DMS153 (cell line): ENCODE measurements around the gene WWOX.
"Not testable (repeated sequence)": the region's sequence is repeated elsewhere in the genome, so short reads cannot be mapped to it uniquely, and the experiment has no call there.

Experiments used
- DNase-seq: peaks from one replicate; lab custom pipeline; 2025; lab: John Stamatoyannopoulos, UW

Gene WWOX

DNA sequence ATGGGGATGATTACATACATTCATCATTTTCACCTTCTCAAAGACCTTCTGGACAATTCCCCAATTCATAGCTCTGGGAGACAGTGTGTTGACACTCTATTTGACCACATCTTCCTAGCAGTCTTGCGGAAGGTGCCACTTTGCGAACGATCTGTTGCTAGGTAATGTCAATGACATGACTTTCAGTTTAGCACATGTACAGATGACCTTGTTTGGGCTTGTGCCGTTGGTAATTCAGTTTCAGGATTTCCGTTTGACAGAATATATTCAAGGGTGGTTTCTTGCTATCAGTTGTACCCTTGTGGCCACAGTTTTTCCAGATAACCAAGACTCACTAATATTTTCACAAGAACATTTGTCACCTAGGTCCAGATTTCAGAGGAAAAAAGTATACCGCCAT is 478.2 kb downstream of the WWOX start:
- DNase-seq: no peak

DNA sequence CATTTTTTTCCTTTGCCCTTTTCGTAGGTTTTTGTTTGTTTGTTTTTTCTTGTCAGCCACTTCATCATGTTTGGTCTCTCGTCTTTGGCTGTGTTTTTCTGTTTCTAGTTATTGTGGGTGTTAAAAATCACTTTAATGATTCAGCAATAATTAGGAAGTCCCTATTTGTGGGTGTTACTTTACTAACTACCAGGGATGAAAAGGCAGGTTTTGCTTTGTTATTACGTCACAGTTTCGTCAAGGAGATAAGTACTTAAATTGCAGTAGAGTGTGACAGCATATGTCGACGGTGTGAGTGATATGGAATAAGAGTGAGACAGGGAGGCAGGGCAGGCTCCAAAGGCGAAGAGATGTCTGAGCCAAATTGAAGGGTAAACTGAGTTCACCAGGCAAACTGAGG is 479.6 kb downstream of the WWOX start:
- DNase-seq: no peak

DNA sequence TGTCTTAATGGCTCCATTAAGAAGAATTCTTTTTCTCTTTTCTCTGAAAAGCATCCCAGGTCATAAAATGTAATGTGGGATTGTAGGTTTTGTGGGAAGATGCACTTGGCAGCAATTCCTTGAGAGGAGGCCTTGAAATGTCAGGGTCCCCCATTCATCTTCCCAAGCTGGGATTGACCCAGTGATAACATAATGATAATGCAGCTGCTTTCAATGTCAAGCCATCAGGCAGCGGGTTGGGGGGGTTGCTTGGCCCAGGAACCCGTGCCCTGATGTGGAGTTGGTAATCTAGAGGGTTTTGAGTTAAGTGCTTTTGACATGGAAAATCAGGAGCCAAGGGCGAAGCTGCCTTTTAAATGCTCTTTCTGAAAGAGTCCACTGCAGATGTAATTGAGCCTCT is 484.0 kb downstream of the WWOX start:
- no peak for DNase-seq

DNA sequence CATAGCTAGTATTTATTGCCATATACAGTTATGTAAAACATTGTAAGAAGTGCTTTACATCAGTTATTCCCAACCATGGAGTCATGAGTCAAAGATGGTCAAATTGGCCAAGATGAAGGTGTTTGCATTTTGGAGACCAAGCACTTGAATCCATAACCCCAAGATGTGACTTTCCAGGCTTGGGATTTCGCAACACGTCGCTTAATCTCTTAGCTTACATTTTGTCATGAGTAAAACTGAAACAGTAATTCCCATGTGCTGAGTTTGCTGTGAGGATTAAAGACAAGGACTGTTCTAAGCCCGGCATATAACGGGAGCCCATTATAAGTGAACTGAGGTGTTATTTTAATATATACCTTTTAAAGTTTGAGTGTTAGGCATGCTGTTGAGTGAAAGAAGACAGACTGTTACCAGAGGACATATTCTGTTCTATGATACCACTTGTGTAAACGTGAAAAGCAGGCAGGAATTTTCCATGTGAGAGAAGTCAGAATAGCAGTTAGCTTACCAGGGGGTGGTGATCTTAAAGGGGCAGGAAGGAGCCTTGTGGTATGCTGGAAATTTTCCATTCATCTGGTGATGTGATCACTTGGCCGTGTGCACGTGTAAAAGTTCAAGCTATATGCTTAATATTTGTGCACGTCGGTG is 484.9 kb downstream of the WWOX start:
- no peak for DNase-seq

DNA sequence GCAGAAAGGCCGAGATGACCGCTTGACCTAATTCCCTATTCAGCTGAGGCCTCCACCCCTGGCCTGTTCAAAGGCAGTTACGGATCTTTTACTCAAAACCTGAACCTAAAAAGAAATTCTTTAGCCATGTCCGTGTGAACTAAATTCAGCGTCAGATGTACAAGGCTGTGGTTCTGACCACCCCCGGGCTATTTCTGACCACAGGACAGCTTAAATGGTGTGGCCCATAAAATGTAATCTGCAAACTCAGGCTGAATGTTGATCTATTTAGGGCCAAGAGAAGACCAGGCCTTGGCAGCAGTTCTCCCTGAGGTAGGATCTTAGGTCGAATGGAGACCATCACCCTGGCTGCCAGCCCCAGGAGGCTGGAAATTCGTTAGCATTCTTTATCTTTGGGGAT is 485.5 kb downstream of the WWOX start:
- DNase-seq: no peak

DNA sequence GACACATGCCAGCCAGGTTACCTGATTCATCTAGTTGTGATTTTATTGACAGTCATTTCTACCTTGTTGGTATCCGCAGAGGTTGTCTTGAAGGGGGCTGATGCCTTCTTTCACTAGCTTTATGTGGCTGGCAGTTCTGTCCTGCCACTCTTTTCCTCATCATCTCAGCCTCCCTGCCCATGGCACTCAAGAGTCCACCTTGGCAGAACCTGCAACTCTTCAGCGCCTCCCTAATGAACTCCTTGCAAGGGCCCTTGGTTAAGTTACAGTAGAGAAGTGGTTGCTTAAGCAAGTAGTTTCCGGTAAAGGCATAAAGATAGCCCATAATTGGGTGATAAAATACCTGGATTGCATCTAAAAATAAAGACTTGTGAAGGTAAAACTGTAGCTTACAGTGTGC is 489.9 kb downstream of the WWOX start:
- no peak for DNase-seq

DNA sequence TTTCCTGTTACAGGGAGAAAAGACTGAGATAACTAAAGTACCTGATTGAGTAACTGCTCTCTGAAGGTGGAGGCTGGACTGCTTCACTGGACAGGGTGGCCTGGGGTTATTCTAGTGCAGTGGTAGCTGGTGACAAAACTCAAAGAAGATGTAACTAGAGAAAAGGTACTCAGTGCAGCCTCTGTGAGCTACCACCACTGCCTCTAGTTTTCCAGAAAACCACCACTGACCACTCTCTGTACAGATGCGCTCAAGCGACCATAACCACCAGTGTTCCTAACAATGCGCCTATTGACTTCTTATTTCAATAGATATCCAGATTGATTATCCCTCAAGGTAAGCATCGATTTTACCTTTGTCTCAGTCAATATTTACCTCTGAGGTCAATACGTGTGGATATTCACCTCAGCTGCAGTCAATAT is 492.2 kb downstream of the WWOX start:
- DNase-seq: no peak

DNA sequence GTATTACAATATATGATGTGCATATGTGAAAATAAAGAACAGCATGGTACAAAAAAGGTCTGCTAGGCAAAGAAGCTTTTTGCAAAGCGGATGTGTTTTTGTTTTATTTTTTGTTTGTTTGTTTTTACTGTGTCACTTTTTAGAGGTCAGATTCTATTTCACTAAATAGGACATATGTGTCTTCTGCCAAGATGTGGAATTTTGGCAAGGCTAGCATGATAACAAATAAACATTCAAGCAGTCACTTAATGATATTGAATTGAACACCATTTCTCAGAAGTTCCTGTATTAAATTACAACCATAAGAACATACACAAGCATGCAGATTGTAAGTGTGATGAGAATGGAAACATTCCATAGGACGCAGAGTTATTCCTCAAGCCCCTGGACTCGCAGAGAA is 492.7 kb downstream of the WWOX start:
- no peak for DNase-seq

DNA sequence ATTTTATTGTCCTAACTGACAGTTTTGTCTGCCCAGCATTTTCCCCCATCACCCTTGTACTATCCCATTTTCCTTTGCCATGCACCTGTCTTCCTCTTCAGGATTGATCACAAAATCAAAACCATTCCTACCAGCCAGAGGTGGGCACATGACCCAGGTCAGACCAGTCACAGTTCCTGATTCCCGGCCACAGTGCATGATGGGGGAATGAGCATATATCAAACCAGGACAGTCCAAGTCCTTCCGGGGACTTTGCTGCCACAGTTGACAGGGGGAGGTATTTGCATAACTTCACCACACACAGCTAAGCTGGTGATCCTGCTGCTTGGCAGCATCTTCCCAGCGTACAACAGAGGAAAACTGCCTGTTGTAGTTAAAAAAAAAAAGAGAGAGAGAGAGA is 493.9 kb downstream of the WWOX start:
- DNase-seq: no peak

DNA sequence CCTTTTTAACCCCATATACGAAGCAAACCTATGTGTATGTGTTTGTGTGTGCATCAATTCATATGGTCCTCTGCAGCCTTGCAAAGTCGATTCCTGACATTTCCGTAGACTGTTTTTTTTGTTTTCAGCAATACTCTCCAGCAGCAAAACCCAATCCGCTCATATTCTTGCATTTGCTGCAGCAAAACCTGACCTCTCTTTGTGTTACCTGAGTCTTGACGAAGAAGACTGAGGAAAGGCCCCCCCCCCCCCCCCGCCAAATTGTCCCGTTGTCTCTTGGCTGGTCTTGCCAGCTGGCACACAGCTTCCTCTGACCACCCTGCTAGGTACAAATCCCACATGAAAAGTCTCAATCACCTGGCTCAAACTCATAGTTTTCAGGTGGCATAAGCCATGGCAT is 494.7 kb downstream of the WWOX start:
- no peak for DNase-seq

DNA sequence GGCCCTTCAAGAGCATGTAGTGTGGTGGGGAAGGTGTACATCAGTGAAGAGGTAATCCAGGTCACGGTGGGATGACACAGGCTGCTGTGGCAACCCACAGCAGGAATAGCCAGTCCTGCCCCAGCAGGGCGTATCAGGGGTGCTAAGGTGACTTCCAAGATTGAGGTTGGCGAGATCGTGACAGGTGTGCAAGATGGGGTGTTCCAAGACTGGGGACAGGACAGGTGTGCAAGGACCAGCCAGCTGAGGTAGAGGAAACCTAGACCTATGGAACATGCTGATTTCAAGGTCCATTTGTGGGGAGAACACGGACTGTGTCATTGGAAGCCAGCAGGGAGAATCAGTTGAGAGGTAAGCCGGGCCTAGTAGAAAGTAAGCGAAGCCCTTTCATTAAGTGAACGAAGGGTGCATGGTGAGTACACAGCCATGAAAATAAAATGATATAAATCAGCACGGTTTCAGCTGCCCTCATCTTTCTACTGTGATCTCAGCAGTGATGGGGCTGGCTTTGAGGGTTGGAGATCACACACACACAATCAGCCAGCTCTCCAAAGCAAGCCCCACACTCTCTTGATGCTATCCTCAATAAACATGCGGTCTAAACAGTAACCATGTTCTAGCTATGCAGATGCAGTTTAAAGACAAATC is 497.0 kb downstream of the WWOX start:
- no peak for DNase-seq

DNA sequence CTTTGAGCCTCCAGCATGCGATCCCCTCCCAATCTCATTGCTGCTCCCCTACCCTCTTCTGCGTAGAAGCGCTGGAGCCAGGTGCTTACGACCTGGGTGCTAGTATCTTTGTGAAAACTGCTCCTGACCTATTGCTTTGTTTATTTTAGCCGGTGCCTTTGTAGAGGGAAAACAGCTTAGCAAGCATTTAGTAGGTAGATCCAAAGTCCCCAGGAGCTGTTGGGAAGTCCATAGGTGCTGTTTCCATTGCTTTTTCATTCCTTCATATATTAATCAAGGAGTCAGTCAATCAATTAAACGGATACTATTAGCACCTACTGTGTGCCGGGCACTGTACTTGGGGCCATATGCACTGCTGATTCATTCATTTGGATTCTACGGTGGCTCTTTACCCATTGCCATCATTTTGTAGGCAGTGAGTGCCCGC is 497.6 kb downstream of the WWOX start:
- DNase-seq: peak; percentile 43

DNA sequence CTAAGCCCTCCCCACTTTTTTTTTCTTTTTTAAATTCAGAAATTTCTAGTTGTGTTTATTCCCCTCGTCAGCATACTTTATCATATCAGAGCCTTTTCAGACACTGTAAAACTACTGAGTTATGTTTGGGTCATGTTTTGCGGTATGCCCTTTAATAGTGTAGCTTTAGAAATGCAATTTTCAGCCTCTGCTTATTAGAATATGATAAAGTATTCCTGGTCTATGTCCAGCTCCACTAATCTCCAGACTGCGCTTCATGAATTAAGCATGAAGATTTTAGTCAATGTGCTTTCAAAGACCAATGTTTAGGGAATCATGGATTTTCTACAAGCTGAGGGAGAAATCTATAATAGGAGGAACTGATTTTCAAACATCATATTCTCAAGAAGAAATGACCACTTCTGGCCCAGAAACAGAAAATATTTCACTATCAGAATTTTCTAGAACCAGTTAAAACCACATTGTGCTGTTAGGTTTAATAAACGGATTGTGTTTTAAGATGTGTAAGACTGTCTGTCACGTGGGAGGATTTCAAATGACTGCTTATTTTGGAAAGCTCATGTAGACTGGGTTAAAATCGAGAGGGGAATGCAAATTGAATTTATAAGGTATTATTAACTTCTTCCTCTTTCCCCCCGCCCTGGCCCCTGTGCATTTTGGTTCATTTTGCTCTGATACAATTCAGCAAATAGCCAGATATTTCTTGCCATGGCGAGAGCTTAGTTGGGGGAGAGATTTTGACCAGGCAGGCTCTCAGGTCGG is 498.5 kb downstream of the WWOX start:
- DNase-seq: no peak

DNA sequence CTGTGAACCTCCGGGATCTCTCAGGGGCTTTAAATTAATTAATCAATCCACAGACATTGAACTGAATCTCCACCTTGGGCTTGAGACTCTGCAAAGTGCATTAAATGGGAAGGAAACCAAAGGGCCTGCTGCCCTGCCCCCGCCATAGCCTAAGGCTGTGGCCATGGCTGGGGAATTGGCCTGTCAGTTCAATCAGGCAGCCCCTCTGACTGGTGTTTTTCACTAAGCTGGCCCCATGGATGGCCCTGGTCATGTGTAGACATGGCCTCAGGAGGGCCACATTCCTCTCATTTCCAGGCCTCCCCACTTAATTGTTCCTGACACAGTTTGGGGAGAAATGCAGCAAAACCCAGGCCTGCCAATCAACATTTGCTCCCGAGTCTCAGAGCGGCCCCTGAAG is 499.8 kb downstream of the WWOX start:
- DNase-seq: no peak

DNA sequence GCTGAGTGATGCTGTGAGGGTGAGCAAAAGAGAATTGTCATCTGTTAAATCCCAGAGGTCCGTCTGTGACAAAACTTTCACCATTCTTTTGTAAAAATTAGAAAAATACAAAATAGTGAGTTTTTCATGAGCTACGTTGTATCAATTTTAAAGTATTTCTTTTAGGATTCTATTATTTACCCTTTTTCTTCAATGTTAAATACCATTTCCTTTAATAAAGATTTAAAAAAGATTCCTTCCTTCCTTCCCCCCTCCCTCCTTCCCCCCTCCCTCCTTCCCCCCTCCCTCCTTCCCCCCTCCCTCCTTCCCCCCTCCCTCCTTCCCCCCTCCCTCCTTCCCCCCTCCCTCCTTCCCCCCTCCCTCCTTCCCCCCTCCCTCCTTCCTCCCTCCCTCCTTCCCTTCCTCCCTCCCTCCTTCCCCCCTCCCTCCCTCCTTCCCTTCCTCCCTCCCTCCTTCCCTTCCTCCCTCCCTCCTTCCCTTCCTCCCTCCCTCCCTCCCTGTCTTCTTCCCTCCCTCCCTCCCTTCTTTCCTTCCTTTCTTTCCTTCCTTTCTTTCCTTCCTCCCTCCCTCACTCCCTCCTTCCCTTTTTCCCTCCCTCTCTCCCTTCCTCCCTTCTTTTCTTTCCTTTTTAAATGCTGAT is 505.1 kb downstream of the WWOX start:
- not testable (repeated sequence) for DNase-seq

DNA sequence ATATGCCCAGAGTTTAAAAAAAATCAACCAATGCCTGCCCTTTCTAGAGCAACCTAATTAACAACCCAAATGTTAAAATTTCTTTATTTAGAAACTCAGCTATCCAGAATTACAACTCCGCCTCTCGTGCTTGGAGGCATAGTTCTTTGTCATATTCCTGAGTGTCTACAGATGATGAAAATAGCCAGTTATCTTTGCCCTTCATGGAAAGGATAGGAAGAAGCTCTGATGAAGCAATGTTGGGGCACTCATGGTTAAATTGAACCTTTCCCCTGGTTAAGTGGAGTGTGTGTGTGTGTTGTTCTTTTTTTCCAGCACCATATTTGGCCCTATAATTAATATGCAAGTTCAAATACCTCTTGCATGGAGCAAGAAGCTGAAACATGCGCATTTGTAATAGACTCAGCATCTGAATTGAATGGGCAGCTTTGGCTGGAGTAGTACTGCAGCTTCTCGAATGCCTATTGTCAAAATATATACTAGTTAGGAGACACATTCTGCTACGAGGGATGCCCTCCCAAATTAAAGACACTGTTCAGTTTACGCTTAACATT is 506.2 kb downstream of the WWOX start:
- DNase-seq: no peak

DNA sequence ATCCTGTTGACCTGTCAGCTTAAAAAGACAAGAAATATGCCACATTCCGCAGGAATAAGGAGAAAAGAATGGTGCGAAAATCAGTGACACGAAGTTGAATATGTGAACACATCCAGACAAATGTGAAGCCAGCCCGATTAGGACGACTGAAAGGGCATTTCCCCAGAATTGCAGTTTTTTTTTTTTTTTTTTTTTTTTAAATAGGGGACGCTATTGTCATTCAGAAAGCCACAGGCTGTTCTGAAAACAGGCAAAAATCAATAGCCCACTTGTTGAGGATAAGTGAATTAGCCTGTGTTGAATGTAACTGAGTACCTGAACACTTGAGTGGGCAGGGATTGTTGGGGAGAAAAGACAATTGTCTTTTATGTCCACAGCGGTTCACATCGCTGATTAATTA is 507.1 kb downstream of the WWOX start:
- DNase-seq: peak; percentile 36

DNA sequence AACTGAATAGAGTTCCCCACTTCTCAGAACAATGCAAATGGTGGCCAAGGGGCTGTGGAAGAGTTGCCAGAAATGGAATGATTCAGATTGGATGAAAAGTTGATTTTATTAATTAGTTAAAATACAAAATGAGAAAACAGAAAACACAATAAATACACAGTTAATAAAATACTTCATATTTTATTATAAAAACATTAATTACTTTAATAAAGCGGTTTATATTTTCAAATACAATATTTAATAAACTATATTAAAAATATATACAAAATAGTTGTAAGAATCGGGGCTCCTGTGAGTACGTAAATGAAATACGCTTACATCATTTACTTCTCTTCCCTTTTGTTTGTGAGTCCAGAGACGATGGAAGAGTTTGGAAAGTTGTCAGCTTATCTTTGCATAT is 507.6 kb downstream of the WWOX start:
- DNase-seq: no peak

DNA sequence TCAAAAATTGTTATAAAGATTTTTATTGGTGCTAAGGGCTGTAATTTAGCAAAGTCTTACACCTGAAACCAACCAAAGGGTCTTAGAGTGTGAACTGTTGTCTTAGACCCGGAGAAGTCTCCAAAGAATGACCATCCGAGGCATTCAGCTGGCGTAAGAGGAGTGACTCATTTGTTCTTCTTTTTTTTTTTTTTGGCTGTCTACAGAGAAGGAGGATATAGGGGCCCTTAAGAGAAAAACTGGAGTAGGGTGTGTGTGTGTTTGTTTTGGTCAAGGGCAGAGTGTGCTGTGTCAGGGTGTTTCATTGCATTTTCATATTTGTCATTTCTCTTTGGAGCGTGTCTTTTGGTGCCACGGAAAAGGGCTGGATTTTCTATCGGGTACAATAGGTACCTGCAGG is 508.0 kb downstream of the WWOX start:
- no peak for DNase-seq

DNA sequence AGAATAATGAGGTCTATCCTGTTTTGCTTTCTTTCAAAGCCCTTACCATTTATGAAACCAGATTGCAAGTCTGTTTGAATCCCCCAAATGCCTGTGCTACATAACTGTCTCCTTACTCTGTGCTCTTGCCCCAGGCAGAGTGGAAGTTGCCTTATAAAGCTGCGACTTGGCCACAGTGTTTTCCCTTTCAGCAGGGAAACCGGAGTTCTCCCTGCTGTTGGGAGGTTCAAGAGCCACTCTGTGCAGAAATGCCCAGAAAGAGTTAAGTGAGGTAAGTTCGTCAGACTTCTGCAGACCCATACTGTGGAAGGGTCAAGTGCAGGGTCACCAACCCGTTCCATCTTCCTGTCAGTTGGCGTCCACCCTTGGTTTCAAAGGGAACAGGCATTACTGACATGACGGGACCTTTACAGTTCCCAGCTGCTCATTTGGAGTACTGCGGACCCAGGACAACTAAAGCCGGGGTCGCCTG is 508.9 kb downstream of the WWOX start:
- no peak for DNase-seq

DNA sequence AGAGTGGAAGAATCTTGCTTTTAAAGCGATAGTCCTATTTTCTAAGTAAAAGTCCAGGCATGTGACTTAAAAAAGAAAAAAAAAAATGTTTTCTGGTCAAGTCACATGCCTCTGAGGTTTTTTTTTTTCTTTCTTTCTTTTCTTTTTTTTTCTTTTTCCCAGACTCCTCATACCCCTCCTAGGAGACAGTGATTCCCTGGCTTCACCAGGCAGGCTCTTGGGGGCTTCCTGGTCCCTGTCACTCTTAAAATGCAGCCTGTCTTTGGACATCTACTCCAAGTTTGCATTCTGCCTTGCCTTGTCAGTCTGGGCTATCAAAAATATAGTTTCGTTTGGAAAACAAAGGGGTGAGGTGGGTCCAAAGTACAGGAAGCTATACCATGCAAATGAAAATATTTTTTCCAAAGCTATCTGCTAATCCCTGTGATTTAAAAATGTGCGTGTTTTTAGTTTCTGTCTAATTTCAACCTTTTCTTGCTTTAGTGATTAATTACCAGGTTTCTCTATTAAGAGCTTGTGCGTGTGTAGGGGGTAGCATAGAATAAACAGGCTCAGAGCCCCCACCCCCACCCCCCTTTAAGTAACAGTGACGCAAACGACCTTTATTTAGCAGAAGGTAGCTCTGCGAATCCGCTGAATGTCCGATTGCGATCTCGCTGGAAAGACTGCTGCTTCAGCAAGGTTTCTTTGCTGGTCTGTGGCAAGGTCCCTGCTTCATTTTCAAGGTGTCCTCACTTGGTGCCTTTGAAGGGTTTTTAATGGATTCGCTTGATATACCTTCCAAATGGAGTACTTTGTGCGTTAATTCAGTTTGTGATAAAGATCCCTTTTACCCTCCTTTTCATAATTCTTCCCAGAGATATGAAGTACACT is 510.2 kb downstream of the WWOX start:
- DNase-seq: no peak
